NCI-H345 (cell line): ENCODE results near the gene ACSL3.

Experiments used
- DNase-seq: peaks from one replicate; lab custom pipeline; 2025; lab: John Stamatoyannopoulos, UW

The ACSL3 gene

DNA sequence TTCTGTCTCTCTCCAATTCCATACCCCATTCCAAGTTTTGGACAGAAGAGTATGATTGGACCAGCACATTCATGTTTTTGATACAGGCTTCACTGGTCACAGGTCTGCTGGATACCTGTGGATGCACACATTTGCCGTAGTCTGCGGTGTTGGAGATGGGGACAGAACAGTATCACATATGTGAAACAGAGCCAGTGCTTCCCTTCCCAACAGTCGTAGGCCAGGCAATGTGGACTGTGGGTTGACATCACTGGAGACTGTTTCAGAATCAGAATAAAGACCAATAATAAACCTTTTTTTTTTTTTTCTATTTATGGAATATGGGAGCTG lies 18.7 kb downstream of the ACSL3 start:
- no peak for DNase-seq

DNA sequence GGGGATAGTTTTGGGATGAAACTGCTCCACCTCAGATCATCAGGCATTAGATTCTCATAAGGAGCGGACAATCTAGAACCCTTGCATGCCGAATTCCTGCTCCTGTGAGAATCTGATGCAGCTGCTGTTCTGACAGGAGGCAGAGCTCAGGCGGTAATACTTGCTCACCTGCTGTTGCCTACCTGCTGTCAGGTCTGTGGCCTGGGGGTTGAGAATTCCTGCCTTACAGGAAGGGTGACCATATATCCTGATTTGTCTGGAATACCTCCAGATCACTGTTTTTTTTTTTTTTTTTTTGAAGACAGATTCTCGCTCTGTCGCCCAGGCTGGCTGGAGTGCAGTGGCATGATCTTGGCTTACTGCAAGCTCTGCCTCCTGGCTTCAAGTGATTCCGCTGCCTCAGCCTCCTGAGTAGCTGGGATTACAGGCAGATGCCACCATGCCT lies 21.7 kb downstream of the ACSL3 start:
- no peak for DNase-seq

DNA sequence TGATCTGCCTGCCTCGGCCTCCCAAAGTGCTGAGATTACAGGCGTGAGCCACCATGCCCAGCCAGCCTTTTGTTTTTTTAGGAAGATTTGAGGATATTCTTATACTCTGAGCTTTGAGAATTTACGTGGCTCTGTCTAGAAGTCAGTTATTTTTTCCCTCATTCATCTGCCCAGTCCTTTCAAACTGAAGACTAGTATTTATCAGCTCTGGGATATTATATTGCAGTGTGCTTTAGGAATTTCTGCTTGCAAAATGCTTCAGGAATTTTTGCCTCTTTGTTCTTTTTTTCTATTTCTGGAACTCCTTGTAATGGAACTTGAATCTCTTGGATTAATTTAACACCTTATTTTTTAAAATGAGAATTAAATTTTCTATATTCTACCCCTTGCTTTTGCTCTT lies 22.6 kb downstream of the ACSL3 start:
- no peak for DNase-seq

DNA sequence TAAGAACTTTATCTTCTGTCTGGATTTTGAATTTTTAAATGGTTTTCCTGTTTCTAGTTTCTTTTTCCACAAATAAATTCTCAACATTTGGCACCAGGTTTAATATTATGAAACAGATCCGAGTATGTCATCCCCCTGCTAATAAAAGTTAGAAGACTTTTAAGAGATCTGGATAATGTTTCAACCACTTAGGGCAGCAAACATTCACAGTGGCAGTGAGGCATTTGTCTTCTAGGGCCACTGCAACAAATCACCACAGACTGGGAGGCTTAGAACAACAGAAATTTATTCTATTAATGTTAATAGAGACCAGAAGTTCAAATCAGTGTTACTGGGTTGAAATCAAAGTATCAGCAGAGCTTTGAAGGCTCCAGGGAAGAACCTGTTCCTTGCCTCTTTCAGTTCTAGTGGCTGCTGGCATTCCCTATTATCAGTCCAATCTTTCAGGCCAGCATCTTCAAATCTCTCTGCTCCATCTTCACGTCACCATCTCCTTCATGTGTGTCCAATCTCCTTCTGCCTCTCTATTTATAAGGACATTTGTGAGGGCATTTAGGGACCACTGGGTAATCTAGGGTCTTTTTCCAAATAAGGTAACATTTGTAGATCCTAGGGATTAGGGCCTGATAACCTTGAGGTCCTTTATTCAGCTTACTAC lies 23.4 kb downstream of the ACSL3 start:
- DNase-seq, result no peak

DNA sequence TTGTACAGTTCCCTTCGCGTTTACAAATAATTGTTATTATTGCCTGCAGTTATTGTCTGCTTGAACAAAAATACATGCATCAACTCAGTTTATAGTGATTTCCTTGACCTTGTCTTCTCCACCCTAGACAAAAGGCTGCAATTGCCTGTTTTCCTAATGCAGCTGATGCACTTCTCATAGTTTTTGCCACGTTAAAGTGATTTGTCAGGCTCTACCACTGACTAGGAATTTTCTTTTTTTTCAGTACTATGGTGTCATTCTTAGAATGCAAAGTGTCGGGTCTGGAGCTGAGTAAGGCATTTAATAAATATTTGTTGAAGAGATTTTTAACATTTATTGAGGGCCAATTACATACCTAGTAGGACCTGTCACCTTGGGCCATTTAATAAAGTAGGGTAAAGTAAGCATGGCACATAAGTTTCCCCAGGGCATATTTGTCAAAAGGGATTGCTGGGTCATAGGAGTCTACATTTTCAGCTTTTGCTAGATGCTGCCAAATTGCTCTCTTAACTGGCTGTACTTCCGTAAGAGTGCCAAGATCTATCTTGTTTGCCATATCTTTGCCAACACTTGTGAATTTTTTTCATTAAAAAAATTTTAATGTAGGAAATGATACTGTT lies 24.1 kb downstream of the ACSL3 start:
- no peak for DNase-seq

DNA sequence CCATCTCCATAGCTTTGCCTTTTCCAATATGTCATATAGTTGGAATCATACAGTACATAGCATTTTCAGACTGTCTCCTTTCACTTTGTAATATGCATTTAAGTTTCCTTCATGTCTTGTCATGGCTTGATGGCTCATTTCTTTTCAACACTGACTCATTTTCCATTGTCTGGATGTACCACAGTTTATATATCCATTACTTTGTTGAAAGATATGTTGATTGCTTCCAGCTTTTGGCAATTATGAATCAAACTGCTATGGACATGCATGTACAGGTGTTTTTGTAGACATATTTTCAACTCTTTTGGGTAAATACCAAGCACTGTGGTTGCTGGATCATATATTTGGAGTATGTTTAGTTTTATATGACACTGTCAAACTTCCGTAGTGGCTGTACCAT lies 26.3 kb downstream of the ACSL3 start:
- DNase-seq, result no peak

DNA sequence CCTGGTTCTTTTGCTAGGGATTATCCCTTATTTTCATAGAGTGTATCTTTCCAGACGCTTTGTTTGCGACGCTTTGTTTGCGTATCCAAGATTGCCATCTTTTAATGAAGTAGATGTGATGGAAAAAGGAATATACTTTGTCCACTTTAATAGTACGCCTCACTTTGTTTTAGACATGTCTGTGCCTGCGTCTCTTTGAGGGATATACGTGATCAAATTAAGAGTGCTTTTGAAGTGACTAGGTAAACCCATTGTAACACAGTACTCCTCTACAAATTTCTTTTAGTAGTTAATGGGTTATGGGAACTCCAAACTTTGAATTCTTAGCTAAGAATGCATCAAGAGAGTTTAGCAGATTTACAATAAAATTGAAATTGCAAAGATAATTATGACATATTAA lies 27.9 kb downstream of the ACSL3 start:
- DNase-seq, result no peak

DNA sequence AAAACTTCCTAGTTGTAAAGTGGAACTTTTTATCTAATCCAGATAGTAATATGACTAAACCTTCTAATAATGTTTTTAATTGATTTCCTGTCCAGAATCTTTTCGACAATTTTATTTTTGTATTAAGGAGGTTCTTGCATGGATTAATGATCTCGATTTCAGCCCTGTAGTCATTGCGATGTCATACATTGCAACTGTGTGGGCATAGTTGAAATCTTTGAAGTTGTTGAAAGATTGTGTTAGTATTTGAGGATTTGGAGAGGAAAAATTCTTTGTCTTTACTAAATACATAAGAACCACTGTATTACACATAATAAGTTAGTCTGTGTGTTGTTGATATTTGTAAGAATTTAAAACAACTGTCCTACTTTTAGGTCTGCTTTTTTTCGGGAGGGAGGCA lies 31.1 kb downstream of the ACSL3 start:
- no peak for DNase-seq

DNA sequence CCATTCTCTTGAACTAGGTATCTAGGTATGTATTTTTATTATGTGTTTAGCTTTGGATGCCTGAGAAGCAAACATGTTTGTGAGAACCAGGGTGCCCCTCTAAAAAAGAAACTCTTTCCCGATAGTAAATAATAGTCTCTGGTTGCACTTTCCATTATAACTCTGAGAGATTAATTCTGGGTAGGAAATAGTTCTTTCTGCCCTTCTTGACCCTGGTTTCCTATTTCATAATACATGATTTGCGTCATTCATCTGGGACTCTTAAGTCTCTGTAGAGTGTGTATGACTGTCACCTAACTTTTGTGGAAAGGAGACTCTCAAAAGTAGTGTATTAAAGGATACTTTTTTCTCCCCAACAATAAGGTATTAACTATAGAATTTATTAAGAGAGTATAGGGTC lies 31.5 kb downstream of the ACSL3 start:
- DNase-seq, result no peak

DNA sequence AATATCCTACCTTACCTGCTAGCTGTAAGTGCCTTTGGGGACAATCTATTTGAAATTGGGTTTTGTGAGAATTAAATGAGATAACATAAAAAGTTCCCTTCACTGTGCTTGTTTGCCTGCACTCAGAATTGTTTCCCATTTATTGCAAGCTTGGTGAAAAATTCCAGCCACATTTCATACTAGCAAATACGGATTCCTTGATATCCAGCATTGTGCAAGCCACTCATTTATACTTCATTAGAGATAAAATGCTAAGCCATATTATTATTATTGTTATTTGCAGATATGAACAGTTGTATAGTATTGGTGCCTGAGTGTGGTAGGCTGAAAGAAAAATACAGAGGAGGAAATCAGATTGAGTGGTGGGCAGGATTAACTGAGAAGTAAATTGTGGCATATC lies 31.9 kb downstream of the ACSL3 start:
- DNase-seq, result no peak

DNA sequence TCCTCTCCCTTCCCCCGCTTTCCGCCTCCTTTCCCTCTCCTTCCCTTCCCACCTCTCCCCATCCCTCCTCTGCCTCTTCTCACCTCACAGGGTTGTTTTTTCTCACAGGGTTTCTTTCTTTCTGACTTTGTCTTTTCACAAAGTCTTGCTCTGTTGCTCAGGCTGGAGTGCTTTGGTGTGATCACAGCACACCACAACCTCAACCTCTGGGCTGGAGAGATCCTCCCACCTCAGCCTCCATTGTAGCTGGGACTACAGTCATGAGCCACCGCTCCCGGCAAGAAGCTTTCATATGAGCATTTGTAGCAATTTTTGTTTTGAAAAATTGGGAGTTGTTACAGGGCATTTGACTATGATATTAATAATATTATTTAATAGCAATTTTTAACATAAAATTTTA lies 32.9 kb downstream of the ACSL3 start:
- no peak for DNase-seq

DNA sequence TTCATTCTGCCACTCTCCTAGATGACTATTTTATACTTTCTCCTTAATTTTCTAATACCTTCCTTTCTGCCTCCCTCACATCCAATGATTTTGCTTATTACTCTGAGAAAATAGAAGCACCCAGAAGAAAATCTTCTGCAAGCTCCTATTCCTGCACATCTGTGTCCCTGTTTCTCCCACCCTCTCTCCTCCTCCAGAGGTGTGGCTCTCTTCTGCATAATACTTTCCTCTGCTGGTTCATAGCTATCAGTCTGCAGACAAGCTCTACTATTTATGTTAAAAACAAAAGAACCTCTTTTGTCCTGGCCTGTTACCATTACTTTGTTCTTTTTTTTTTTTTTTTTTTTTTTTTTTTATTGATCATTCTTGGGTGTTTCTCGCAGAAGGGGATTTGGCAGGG lies 34.3 kb downstream of the ACSL3 start:
- DNase-seq, result no peak

DNA sequence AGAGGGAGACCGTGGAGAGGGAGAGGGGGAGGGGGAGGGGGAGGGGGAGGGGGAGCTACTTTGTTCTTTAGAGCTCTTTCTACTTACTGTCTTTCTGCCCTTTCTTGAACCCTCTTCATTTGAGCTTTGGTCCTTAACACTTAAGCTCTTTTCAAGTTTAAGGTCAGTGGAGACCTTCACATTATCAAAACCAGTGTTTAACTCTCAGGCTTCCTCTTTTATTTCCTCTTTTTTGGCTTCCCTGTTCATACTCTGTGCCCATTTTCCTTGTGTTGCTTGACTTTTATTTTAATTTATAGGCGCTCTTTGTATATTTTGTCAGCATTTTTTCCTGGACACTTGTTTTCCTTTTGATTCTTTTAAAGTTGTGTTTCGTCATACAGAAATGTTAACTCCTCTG lies 37.1 kb downstream of the ACSL3 start:
- no peak for DNase-seq

DNA sequence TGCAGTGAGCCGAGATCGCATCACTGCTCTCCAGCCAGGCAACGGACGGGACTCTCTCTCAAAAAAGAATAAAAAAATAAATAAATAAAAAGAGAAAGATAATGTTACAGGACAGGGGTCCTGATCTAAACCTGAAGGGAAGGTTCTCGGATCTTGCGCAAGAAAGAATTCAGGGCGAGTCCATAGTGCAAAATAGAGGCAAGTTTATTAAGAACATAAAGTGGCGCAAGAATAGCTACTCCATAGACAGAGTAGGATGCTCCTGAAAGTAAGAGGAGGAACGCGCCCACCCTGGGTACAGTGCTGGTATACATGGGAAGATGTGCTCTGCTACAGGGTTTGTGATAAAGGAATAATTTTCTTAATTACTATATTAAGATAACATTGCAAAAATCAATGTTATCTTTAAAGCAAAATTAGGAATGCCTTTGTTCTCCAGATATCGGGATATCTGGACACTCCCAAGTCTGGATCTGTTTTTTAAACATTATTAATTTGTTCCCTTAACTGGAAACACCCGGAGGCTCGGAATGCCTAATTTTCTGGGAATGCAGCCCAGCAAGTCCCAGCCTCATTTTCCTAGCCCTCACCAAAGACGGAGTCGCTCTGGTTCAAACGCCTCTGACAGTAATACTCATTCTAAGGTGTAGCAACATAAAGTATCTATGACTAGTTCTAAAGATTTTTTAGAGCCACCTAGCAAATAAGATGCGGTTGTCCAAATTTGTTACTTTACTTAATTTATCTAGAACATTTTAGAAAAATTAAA lies 38.8 kb downstream of the ACSL3 start:
- DNase-seq, result no peak

DNA sequence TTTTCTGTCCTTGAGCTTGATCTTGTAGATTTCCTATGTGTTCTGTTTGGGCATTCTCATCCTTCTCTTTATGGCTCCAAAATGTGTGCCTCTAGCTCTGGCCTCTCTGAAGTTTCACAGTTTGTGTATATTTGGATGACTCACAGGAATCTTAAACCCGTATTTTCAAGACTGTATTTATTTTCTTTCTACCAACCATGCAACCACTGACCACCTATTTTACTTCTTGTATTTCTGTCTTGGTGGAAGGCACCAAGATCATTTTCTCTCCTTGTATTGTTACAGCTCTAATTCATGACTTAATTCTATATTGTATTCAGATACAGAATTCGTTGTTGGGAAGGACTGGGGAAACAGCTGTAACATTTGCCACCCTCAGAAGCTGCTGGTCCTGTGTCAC lies 39.5 kb downstream of the ACSL3 start:
- DNase-seq, result no peak

DNA sequence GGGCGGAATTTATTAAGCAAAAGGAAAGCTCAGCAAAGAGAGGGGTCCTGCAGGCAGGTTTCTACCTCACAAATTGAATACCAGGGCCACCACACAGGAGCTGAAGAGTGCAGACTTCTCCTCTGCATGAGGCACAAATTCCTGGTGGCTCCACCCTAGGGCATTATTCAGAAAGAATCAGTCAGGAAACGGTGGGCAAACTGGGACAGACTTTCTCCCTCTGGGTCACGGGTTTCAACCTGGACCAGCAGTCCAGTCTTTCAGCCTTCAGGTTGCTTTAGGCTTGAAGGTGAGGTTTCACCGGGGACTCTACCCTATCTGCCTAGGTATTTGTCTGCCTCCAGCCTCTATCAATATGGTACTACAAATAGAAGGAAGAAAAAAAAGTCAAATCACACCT lies 41.8 kb downstream of the ACSL3 start:
- DNase-seq, result no peak

DNA sequence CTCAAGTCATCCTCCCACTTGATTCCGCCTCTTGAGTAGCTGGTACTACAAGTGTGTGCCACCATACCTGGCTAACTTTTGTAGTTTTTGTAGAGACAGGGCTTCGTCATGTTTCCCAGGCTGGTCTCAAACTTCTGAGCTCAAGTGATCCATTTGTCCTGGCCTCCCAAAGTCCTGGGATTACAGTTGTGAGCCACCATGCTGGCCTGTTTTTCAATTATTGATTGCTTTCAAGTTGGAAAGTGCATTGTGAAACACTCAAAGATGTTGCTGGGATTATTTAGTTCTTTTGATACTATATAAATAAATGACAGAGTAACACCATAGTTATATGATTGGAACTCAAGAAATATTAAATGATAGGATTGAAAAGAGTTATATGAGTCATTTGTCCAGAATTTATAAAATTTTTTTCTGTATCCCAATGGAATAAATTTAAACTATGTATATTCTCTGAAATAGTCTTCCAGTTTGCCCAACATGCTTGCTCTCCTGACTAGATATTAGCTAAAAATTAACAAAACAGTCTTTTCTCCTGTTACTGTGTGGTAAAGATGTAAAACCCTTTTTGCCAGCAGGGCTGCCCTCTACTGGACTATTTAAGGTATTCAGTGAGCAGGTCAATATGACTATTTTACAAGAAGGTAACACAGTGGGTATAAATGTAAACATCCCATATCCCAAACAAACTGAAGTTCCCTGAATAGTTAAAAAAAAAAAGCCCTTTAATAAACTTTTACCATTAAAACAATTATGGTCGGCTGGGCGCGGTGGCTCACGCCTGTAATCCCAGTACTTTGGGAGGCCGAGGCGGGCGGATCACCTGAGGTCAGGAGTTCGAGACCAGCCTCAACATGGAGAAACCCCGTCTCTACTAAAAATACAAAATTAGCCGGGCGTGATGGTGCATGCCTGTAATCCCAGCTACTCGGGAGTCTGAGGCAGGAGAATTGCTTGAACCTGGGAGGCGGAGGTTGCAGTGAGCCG lies 42.7 kb downstream of the ACSL3 start:
- peak; percentile 26 for DNase-seq

DNA sequence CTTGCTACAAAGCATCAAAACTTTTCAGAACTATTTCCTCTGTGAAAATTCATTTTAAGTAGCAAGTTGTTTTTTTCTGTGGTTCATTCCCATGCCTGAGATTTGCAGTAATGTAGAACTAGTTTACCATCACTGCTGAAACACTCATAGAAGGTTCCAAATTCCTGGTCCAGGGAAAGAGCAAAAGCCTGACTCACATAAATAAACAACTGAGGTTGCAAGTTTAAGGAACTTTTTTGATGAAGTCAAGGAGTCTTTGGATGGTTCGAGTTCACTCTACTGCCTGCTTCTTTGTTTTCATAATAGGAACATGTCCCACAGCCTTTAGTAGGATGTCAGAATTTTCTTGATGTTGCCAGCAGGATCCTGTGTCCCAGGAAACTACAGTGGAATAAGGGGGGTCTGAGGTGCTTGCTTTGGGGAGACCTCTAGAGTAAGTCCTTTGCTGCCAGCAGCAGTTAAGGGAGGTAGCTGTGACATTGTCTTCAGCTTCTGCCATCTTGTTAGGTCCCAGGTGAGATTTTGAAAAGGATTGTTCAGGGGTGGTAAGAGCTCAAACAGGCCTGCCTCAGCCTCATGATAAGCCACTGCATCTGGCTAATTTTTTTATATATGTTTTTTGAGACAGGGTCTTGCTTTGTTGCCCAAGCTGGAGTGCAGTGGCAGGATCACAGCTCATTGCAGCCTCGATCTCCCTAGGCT lies 43.9 kb downstream of the ACSL3 start:
- DNase-seq, result no peak

DNA sequence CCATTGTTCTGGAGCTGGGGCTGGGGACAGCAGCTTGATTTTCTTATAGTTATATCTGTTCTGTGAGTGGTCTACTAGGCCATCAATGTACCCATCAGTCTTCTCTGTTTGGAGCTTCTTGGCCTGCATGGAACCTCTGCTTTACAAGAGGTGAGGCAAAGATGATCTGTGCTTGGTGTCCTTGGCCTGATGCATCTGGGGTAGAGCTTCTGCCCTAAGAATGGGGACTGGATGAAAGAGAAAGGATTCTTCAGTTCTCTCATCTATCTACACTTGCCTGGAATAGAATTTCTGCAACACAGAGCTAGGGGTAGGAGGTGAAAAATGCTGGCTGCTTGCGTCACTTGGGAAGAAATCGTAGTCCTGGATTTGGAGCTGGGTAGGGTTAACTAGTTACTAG lies 46.2 kb downstream of the ACSL3 start:
- DNase-seq, result no peak

DNA sequence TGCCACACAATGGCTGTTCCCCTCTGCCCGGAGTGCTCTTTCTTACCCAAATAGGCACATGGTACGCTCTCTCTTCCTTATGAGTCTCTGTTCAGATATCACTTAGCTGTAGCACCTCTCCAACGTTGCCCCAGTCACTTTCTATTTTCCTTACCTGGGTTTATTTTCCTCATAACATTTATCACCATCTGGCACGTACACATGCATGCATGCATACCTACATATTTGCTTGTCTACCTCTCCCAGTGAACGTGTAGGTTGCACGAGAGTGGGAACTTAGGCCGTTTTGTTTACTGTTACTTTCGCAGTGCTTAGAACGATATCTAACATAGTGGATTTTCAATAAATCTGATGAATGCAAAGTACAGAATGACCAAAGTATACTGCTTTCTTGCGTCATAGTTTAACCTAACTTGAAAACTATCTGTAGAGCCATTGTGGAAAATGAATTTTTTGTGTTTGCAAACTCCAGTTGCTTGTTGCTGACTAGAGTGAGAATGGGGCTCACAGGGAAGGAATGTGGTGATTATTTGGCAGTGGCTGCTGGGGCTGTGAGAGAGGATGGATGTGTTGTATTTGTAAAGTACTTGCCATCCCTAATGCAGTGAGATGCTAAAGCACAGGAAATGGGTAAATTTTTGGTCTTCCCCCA lies 47.1 kb downstream of the ACSL3 start:
- no peak for DNase-seq

DNA sequence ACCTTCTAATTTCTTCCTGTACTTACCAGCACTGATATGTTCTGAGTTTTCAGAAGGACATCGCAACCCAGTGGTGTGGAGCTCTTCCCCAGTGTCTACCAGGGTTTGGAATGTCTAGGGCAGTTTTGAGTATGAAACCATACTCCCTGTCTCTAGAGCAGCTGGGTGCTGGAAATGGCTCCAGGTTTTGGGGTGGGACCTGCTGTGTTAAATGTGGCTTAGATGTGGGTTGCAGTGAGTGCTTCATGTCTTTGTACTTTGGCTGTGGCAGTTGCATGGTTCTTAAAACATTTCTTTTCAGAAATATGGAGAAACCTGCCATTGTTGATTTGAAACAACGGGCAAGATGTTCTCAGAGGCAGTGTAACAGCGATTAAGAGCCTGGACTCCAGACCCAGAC lies 48.5 kb downstream of the ACSL3 start:
- no peak for DNase-seq
